Right renal pelvis (tissue), 4 donors: ENCODE measurements around the gene PCCA. TPM values are rescaled to one million over a fixed set of nuclear protein-coding genes. Genes with fewer than 3 reads are reported as not detected.
"Not testable (repeated sequence)": the region's sequence is repeated elsewhere in the genome, so short reads cannot be mapped to it uniquely, and the experiment has no call there.

Source experiments
- DNase-seq, 4 donors: peaks; one replicate each; pipeline ENCODE4 v3.0.0-alpha.2; 2013; ENCODE audit warnings: low read depth in 4 of 4, low spot score in 3 of 4, missing footprints in 1 of 4
- polyA plus RNA-seq, 4 donors: library from polyadenylated mRNA; unstranded; fragments of 120-200 nt; gene quantifications; one replicate each; pipeline ENCODE4 v1.2.1, GENCODE V29; 2013; ENCODE audit not compliant: insufficient read length in 4 of 4

PCCA gene
- polyA plus RNA-seq, 4 donors = 50.8 to 70.4 (median 65.4) TPM

DNA sequence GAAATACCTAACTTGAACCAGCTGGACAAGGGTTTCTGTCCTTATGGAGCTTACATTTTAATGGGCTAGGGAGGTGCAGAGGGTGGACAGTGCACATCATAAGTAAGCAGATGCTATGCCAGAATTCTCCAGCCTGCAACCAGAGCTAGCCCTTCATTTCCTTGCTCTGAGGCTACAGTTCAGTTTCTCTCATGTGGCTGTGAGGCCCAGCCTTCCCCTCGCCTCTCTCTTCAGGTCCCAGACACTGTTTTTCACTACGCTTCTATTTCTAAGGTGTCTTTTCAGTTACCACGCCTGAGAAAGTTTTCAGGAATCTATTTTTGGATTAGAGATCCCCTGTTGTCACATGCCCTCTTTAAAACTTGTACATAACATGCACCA, 141.9 kb downstream of the PCCA start:
- no peak for DNase-seq

DNA sequence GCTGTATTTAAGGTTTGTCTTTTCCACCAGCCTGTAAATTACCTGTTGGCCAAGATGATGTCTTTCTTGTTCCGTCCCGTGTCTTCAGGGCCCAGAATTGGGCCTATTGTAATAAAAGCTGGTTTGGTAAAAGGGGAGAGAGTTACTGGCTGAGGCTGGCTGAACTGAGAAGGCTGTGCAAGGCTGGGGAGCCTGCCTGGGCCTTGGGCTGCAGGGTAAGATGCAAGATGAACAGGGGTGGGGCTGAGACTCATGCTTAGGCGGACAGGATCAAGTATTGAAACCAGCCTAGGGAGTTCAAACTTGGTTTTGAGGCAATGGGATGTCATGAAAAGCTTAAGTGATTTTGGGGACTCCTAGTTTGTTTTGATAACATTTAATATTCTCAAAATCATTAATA, 142.3 kb downstream of the PCCA start:
- no peak for DNase-seq

DNA sequence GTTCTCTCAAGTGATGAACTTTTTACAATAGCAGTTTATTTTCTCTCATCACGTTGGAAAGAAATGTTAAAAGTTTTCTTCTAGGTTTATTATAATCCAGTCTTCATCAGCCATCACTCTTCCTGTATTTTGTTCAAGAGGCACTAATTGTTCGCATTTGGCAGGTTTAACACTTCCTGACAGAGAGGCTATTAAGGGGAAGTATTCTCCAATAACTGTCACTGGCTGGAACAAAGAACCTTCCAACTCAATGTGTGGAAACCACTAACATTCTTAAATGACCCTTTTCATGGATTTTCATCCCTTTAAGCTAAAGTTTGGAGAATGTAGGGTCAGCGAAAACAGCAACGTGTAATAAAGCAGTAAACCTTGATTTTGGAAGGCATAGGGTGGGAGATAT, 145.1 kb downstream of the PCCA start:
- no peak for DNase-seq

DNA sequence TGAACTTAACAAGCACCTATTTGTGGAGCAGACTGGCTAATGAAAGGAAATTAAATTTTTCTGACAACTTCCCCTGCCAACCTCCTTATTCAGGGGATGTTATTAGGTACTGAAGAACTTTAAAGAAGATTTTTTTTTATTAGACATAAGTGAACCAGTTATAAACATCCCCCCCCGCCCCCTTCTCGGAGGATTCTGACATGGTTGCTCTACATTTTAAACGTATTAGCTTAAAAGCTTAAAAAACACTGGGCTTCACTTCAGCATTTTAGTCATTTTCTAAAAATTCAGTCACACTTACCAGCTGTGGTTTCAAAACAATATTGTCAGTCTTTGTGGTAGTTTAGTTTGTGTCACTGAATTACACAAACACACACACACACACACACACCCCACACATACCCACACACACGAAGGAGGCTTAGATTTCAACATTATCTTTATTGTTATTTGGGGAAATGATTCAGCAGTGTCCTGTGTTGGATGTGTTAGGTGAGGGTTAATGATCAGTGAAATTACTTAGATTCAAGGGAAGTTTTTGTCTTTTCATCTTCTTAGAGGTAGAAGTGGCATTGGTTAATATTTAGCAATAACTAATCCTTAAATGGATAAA, 145.7 kb downstream of the PCCA start:
- peak in 2 of 4 donors; percentile 3 to 4 for DNase-seq

GRCh38 chr13:100235311-100235901, 146.5 kb downstream of the PCCA start:
- DNase-seq = peak; percentile 12 to 27 (median 26)

DNA sequence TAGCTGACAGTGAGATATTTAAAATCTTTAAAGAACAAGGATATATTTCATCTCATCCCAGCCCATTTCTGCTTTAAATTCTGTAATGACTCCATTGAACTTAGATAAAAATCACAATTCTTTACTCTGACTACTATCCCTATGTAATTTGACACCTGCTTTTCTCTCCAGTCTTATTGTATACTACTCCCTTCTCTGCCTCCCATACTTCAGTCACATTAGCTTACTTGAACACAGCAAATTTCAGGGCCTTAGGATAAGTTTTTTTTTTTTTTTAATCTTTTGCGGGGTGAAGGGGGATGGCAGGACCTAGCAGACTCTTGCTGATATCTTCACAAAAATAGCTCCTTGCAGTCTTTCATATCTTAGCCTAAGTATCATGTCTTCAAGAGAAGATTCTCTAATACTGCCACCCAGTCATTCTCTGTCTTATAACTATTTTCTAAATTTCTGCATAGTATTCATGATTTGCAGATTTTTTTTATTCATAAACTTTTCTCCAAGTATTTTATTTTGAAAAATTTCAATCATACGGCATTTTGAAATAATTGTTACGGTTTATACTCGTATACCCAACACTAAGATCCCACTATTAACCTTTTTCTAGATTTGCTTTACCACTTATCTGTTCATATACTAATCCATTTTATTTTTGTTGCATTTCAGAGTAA, 151.4 kb downstream of the PCCA start:
- DNase-seq = no peak

- DNase-seq = no peak
These were observed 155.5 kb downstream of the PCCA start for GRCh38 chr13:100244431-100244830.

GRCh38 chr13:100245104-100245503, 156.2 kb downstream of the PCCA start:
- no peak for DNase-seq

DNA sequence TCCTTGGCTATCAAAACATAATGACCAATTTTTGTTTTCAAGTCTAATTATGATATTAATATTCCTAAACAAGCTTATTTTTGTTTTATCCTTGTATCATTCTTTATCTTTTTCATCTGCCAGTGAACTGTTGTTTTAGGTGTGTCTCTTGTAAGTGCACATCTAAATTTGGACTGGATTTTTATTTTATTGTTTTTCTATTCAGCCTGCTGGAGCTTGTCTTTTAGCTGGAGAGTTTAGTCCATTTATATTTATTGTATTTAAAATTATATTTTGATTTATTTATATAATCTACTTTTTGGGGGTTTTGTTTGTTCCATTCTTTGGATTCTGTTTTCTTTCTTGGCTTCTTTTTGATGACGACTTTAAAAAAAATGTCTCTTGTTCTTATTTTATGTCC, 159.0 kb downstream of the PCCA start:
- no peak for DNase-seq

- no peak for DNase-seq
These were observed 165.1 kb downstream of the PCCA start for GRCh38 chr13:100254002-100254401.

- no peak for DNase-seq
These were observed 173.5 kb downstream of the PCCA start for GRCh38 chr13:100262404-100262803.

- no peak for DNase-seq
These were observed 177.1 kb downstream of the PCCA start for GRCh38 chr13:100266026-100266425.

GRCh38 chr13:100269837-100270236, 180.9 kb downstream of the PCCA start:
- peak in 1 of 4 donors; percentile 3 for DNase-seq

- no peak for DNase-seq
These were observed 184.2 kb downstream of the PCCA start for GRCh38 chr13:100273138-100273537.

DNA sequence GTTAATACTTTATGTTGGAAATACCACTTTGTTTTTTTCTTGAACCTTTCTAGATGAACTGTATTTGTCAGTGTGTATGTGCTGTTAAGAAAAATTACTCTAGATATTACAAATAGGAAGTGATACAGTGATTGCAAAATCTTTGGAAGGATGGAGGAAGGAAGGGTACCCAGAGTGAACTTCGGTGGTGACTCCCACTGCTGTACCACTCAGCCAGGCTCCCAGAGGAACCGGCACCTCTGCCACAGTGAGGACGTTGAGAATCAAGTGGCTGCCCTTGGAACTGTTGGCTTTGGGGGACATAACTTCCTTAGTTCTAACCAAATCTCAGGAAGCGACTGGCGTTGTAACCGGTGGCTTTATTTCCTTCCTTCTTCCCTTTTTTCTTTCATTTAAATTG, 184.7 kb downstream of the PCCA start:
- no peak for DNase-seq

- DNase-seq = no peak
These were observed 186.1 kb downstream of the PCCA start for GRCh38 chr13:100274942-100275506.

GRCh38 chr13:100275746-100276145, 186.9 kb downstream of the PCCA start:
- no peak for DNase-seq

DNA sequence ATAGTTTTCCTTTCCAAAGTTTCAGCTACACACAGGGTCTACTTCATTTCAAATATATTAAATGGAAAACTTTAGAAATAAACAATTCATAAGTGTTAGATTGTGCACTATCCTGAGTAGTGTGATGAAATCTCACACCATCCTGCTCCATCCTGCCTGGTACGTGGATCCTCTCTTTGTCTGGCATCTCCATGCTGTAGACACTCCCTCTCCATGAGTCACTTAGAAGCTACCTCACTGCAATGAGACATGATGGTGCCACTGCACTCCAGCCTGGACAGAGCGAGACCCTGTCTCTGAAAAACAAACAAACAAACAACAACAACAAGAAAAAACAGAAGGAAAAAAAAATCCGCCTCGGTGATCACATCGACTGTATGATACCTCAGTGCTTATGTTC, 191.8 kb downstream of the PCCA start:
- DNase-seq = no peak

GRCh38 chr13:100282306-100282705, 193.4 kb downstream of the PCCA start:
- not testable (repeated sequence) for DNase-seq

DNA sequence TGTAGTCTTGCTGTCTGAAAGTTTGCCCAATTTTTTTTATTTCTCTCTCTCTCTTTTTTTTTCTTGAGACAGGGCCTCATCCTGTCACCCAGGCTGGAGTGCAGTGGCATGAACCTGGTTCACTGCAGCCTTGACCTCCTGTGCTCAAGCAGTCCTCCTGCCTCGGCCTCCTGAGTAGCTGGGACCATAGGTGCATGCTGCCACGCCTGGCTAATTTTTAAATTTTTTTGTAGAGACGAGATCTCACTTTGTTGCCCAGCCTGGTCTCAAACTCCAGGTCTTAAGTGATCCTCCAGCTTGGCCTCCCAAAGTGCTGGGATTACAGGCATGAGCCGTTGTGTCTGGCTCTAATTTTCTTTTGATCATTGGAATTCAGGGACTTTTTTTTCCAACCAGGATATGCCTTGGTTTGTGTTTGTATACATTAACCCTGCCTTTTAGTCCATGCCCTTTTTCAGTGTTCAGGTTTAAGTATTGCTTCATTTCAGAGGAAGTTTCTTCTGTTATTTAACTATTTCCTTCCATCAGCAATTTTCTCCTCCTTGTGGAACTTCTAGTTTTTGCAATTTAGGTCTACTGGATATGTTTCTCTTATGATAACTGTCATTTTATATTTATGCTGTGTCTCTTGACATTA, 201.4 kb downstream of the PCCA start:
- DNase-seq = no peak

- DNase-seq = no peak
These were observed 202.7 kb downstream of the PCCA start for GRCh38 chr13:100291624-100292023.
